Caki2 (cell line): ENCODE data around the gene DCAF7. TPM values are rescaled to one million over a fixed set of nuclear protein-coding genes. Genes with fewer than 3 reads are reported as not detected.
A peak's percentile ranks its signal among the peaks of the same experiment; 100 is the strongest.

Experiments
- DNase-seq: peaks from one replicate; pipeline ENCODE4 v3.0.0-alpha.2; 2015; ENCODE audit warnings: low read depth
- in situ Hi-C: cut with HindIII; loops from 2 replicates; pipeline ENCODE4 v1.10.0; 2016; ENCODE audit warnings: low sequenced_read_pairs, low pct_unique_long_range_greater_than_20kb, mixed read lengths
- total RNA-seq: library from RNA; depleted of rRNA; stranded (reverse); fragments of >200 nt; shearing (Covaris generic); gene quantifications from 2 replicates; pipeline ENCODE4 v1.2.3, GENCODE V29; 2014; ENCODE audit warnings: low replicate concordance

Gene DCAF7
- total RNA-seq, 1 experiment from 2014 or later: 9.8 TPM

DNA sequence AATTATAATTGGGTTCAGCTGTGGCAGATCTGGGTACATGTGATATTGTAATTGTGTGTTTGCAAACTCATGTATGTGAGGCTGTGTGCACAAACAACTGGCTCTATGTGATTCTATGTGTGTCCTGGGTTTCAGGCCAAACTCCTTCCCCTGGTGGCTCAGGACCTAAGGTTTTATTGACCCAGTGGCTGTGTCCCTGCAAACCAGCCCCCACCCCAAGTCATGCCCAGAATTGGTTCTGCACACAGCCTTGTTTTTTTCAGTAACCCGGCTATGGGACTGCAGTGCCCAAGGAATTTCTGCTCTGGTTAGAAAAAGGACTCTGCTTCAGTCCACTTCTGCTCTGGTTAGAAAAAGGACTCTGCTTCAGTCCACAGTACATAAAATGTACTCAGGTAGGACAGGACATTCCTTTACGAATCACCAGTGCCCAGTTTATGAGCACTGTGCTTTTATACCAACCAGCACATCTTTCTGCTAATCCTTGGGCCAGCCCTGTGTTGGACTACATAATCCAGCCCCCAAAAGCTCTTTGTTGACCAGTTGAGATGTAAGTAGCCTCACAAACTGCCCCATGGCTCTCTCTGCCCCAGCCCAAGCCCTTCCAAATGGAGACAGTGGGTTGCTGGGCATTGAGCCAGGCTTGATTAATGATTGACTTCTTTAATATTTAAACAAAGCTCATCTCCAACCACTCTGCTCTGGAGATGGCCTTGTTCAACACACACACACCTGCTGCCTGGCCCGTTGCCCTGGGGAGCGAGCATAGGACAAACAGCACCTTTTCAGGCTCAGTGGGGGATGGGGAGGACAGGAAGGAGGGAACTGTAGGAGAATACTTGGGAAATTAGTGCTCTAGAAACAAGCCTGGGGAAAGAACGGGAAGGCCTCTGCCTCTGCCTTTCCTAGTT lies 30.1 kb upstream of the DCAF7 start:
- DNase-seq: peak; percentile 81
- in situ Hi-C loops: no loop called here

- in situ Hi-C loops: no loop called here
- no peak for DNase-seq
These were observed 26.9 kb upstream of the DCAF7 start, which contains the start of gene KCNH6 for GRCh38 chr17:63523253-63523855. TSS of gene KCNH6 (plus strand) at chr17:63523358. CDS start at chr17:63523414, 56 bp downstream.

GRCh38 chr17:63524051-63524450 lies 26.2 kb upstream of the DCAF7 start:
- in situ Hi-C loops: no loop called here
- no peak for DNase-seq

DNA sequence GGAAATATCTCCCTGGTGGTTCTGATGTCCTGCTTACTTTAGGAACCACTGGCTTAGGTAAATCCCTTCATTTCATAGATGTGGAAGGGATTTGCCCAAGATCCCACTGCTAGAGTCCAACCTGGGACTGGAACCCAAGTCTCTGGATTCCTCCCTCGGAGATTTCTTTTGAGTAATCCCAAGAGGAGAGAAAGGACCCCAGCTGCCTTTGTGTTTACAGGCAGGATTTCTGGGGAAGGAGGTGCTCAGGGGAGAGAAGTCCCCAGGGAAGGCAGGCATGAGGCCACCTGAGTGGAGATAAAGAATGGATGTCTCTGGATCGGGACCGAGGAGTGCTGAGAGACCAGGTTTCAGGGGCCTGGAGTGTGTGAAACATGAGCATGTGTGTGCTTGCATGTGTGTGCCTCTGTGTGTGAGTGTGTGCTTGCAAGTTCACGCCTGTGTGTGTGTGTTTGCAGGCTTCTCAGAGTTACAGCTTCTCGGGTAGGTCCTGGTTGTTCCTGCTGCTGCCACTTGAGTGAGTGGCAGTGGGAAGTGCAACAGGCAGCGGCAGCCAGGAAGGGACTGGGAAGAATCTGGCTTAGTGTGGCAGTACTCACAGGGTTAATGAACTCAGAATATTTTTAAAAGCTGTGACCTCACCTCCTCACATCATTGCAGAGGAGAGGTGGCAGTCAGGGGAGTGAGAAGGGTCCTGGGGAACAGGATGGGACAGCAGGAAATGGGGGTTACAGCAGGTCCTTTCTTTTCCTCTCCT lies 24.9 kb upstream of the DCAF7 start:
- no peak for DNase-seq
- in situ Hi-C loops: no loop called here

GRCh38 chr17:63526861-63527260 lies 23.4 kb upstream of the DCAF7 start:
- no peak for DNase-seq
- in situ Hi-C loops: no loop called here

- DNase-seq: no peak
- in situ Hi-C loops: no loop called here
These were observed 22.1 kb upstream of the DCAF7 start for GRCh38 chr17:63528183-63528582.

- in situ Hi-C loops: no loop called here
These were observed 20.3 kb upstream of the DCAF7 start for GRCh38 chr17:63529711-63530556.

GRCh38 chr17:63530557-63531021 lies 19.7 kb upstream of the DCAF7 start:
- in situ Hi-C loops: no loop called here
- no peak for DNase-seq

More at GRCh38 chr17:63529711-63530556, 20.3 kb upstream of the DCAF7 start:
- no peak for DNase-seq

DNA sequence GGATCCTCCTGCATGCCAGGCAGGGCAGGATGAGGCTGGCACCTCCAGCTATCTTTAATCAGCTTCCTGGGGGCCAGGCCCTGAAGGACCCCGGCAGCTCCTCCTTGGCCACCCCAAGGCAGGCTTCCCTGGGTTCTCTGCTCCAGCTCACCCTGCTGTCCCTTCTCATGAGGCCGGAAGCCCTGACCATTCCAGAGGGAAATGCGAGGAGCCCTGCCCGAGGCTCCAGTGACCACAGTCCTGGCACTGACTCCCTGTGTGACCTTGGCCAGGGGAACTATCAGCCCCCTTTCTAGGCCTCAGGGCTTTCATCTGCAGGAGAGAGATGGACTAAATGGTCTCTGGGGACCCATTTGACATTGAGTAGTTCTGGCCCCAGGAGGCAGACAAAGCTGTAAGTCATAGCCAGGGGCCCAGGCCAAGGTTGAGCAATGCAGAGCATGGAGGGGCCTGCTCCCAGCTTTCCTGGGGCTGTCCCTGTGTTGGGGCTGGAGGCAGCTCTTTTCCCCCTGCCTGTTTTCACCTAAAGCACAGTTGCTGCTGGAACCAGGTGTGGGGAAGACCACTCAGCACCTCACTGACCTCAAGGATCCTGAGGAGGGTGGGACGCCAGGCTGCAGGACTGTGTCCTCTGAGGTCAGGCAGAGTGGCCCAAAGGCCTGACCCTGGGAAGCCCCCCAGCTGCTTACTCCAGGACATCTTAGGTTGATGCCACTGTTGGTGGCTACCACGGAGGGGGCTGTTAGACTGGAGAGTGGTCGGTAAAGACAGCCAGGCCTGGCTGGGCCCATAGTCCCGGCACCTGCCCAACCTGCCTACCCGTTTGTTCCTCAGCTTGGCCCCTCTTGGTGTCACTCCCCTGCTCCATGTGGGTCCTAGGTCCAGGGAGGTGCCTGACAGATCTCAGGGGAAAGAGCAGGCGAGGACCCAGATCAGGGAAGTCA lies 19.0 kb upstream of the DCAF7 start:
- in situ Hi-C loops: no loop called here
- no peak for DNase-seq

- in situ Hi-C loops: no loop called here
- no peak for DNase-seq
These were observed 16.7 kb upstream of the DCAF7 start for GRCh38 chr17:63533433-63534077.

DNA sequence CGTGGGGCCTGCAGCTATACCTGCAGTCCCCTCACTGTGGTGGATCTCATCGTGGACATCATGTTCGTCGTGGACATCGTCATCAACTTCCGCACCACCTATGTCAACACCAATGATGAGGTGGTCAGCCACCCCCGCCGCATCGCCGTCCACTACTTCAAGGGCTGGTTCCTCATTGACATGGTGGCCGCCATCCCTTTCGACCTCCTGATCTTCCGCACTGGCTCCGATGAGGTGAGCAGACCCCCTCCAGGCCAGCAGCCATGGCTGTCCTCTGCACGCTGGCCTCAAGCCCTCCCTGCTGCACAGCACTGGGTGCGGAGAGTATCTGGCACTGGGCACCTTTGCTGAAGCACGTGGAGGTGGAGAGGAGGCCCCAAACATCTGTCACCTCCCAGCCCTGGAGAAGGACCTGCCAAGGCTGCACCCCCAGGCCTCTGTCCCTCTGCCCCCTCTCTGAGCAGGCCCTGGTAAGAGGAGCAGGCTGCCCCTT lies 16.2 kb upstream of the DCAF7 start:
- in situ Hi-C loops: no loop called here
- DNase-seq: no peak

DNA sequence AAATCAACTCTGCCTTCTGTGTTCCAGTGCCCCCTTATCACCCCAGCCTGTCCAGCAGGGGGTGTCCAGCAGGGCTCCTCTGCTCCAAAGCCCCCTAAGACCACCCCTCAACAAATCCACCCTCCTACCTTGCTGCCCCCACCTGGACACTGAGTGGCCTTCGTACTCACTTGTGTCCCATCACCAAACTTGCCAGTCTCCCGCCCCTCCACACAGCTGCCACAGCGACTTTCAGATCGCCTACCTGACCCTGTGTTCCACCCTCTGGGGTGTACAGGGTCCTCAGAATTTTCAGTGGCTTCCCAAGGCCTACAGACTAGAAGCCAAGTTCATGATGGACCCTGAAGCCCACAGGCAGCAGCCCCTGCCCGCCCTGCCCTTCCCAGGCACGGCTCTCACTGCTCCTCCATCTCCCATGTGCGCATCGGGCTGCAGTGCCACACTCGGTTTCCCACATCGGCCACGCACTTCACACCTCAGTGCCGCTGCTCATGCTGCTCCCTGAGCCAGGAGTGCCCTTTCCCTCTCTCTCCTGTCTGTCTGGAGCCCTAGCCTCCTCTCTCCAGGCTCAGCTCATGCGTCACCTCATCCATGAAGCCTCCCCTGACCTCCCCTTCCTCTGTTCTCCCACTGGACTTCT lies 15.3 kb upstream of the DCAF7 start:
- in situ Hi-C loops: no loop called here
- DNase-seq: no peak

DNA sequence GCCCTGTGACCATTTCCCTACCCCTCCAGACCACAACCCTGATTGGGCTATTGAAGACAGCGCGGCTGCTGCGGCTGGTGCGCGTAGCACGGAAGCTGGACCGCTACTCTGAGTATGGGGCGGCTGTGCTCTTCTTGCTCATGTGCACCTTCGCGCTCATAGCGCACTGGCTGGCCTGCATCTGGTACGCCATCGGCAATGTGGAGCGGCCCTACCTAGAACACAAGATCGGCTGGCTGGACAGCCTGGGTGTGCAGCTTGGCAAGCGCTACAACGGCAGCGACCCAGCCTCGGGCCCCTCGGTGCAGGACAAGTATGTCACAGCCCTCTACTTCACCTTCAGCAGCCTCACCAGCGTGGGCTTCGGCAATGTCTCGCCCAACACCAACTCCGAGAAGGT lies 14.6 kb upstream of the DCAF7 start:
- in situ Hi-C loops: no loop called here
- DNase-seq: no peak

GRCh38 chr17:63537001-63537400 lies 13.3 kb upstream of the DCAF7 start:
- in situ Hi-C loops: no loop called here
- no peak for DNase-seq

DNA sequence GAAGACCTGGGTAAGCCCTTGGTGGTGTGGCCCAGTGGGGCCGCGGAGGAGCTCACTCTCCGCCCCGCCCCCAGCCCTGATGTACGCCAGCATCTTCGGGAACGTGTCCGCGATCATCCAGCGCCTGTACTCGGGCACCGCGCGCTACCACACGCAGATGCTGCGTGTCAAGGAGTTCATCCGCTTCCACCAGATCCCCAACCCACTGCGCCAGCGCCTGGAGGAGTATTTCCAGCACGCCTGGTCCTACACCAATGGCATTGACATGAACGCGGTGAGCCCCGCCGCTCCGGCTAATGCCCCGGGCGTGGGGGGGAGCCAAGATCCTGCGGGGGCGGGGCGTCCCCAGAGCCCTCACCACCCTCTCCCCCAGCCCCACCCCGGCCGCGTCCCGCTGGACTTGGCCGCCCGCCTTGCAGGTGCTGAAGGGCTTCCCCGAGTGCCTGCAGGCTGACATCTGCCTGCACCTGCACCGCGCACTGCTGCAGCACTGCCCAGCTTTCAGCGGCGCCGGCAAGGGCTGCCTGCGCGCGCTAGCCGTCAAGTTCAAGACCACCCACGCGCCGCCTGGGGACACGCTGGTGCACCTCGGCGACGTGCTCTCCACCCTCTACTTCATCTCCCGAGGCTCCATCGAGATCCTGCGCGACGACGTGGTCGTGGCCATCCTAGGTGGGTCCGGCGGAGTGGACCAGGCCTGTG lies 12.1 kb upstream of the DCAF7 start:
- in situ Hi-C loops: no loop called here
- no peak for DNase-seq
